Activated CD8-positive, alpha-beta T cell treated with anti-CD3 and anti-CD28 coated beads, Interleukin-2, amount 10 ng/mL, durations not matched to agents 7 days and 5 days (primary cell): ENCODE results near the gene ELFN1. TPM values are rescaled to one million over a fixed set of nuclear protein-coding genes. Genes with fewer than 3 reads are reported as not detected.

ENCODE experiments used
- ATAC-seq: fragments of 150-1000 bp; cut with Tn5 transposase; one replicate; pipeline ENCODE4 v1.10.0; 2021; ENCODE audit warnings: moderate library complexity
- CTCF ChIA-PET: fragments of 350-600 bp; sonication (Branson Sonifier 250); formaldehyde crosslinking; loops from one replicate; lab custom pipeline; 2021; ENCODE audit warnings: antibody characterized with exemption; lab: Charles Lee
- POLR2A ChIA-PET: fragments of 350-600 bp; sonication (Branson Sonifier 250); formaldehyde crosslinking; loops from one replicate; lab custom pipeline; 2021; ENCODE audit warnings: antibody characterized with exemption; lab: Charles Lee
- DNase-seq: peaks from one replicate; pipeline ENCODE4 v3.0.0-alpha.2; 2020
- H3K27ac Mint-ChIP-seq: one replicate; pipeline ENCODE4 v1.8.0; 2021; ENCODE audit warnings: mild to moderate bottlenecking, mixed read lengths
- H3K27me3 Mint-ChIP-seq: one replicate; pipeline ENCODE4 v1.8.0; 2021; ENCODE audit warnings: low read depth, mixed read lengths
- H3K36me3 Mint-ChIP-seq: one replicate; pipeline ENCODE4 v1.8.0; 2021; ENCODE audit warnings: low read depth, mixed read lengths
- H3K4me1 Mint-ChIP-seq: one replicate; pipeline ENCODE4 v1.8.0; 2021; ENCODE audit warnings: low read depth, mixed read lengths
- H3K4me3 Mint-ChIP-seq: one replicate; pipeline ENCODE4 v1.8.0; 2021; ENCODE audit warnings: mild to moderate bottlenecking, mixed read lengths
- H3K9me3 Mint-ChIP-seq: one replicate; pipeline ENCODE4 v1.8.0; 2022; ENCODE audit warnings: mixed read lengths; ENCODE audit not compliant: insufficient read depth
- total RNA-seq, 2 experiments: library from RNA; stranded (reverse); gene quantifications; one replicate each; pipeline ENCODE4 v1.2.3, GENCODE V29; 2021

The ELFN1 gene
- total RNA-seq, 2 experiments from 2014 or later = not detected

DNA sequence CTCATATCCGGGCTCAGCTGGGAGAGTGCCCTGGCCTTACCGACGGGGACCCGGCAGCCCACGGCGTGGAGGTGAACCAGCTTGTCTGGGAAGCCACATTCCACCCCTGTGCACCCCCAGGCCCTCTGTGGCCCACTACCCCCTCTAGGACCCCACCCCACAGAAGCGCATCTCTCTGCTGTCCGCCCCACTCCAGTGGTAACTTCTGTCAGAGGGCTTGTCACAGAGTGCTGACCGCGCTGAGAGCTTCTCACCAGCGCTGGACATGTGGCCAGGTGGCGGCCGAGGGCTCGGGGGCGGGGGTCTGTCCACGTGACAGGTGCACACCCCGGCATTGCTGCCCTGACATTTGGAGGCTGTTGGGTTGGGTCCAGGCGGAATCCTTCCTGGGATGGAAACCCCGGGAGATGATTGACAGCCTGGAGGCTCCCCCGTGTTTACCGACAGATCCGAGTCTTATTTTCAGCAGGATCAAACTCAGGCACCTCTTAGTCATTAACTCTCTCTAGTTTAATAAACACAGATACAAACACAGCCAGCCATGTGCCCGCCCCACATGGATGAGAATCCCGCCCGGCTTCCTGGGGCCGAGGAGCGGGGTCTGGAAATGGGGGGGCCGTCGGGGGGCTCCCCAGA is 5.1 kb downstream of the ELFN1 start:
- DNase-seq (no peak), ATAC-seq (no peak)
- ChIA-PET CTCF (no interaction called here), POLR2A (no interaction called here)
- Mint-ChIP-seq H3K27ac (no peak overlapping the region), H3K36me3 (no peaks in the 10 kb centered on the region), H3K27me3 (peaks cover 12% of the 10 kb centered on the region), H3K4me1 (no peaks in the 10 kb centered on the region), H3K9me3 (no peaks in the 10 kb centered on the region), H3K4me3 (no peak overlapping the region)

DNA sequence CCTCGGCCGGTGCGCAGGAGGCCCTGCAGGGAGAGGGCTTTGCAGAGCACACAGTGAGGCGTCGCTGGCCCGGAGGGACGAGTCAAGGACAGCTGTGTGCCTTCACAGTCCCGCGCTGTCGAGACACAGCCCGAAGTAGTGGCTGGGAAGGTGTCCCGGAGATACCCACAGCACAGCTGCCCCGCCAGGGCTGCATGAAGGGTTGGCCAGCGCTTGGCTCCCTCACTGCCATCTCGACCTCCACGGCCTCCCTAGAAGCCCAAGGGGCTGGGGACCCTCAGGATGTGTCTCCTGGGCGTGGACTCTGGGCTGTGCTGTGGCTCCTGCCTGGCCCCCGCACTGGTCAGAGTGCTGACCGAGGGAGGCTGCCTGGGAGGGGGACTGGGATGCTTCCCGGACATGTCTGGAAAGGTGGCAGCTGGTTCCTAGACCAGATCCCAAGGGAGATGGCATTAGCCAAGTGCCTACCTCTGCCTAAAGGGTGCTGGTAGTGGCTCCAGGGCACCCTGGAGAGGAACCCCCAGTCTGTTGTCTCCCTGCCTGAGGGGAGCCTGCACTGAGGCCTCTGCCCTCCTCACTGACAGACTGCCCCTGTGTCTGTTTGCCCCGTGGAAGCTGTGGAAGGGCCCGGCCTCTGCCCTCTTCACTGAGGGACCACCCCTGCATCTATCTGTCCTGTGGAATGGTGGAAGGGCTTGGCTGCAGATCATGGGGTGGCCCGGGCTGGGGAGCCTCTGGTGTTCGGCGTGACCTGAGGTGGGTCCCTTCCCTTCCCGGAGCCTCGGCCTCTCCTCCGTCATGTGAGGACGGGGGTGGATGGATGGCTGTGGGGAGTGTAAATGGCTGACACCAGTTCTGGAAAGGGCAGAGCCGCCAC is 5.8 kb downstream of the ELFN1 start:
- Mint-ChIP-seq H3K27me3 (peaks cover 10% of the 10 kb centered on the region), H3K27ac (no peak overlapping the region), H3K4me3 (no peak overlapping the region), H3K36me3 (no peaks in the 10 kb centered on the region), H3K4me1 (no peaks in the 10 kb centered on the region), H3K9me3 (no peaks in the 10 kb centered on the region)
- ATAC-seq (no peak), DNase-seq (no peak)
- ChIA-PET POLR2A (no interaction called here), CTCF (no interaction called here)

DNA sequence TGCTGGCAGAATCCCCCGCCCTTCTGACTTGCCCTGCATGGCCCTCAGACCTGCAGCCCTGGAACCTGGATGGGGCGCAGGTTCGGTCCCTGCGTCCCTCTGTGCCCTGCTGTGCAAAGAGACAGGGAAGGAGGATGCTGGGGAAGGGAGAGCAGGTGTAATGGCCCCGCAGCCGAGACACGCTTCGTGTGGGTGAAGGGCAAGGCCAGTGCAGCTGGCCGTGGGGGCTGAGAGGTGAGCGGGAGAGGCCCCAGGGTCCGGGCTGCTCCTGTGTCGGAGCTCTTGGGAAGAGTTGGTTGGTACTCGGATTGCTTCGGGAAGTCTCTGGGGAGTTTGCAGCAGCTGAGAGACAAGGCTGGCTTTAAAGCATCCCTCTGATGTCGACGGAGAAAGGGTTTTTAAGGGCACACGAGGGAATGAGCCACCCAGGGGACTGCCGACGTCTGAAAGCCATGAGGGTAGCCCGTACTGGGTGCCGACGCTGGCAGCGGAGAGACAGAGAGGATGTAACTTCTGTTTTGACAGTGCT is 6.5 kb downstream of the ELFN1 start:
- H3K4me3 Mint-ChIP-seq = no peak overlapping the region
- POLR2A ChIA-PET = no interaction called here
- CTCF ChIA-PET = no interaction called here
- peaks cover under 1% of the 10 kb centered on the region for H3K9me3 Mint-ChIP-seq
- H3K27ac Mint-ChIP-seq = no peak overlapping the region
- H3K4me1 Mint-ChIP-seq = no peaks in the 10 kb centered on the region
- DNase-seq = no peak
- H3K27me3 Mint-ChIP-seq = peaks cover 7% of the 10 kb centered on the region
- ATAC-seq = no peak
- H3K36me3 Mint-ChIP-seq = no peaks in the 10 kb centered on the region

DNA sequence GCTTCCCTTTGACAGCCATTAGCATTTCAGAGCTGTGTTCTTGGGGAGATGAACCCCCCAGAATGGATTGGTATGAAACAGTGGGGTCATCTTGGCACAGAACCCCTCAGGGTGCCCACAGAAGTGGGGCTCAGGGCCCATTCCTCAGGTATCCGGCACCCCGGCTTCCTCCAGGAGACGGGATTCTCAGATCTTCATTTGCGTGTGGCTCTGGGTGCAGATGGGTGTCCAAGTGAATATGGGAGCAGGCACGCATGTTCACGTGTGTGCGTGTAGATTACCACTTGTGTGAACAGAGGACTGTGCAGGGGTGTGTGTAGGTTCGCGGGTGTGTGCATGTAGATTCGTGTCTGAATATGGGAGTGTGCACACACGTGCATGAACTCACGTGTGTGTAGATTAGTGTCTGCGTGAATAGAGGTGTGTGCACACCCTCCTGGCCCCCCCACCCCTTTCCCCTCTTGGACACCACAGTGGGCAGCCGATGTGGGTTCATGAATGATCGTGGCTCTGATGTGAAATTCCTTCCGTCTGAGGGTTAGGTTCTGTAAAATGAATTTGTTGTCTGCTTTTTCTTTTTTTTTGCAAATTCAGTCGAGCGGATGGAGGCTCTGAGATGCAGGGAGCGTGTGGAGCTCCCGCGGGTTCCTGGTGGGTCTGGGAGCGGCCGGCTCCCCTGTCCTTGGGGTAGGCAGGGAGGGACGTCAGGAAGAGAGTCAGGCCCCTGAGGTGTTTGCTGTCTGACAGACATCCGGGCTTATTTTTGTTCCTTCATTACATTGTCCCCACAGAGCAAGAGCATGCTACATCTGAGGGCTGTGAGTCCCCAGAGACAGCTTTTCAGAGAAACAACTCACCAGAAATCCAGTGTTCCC is 7.4 kb downstream of the ELFN1 start:
- Mint-ChIP-seq H3K9me3 (peaks cover 5% of the 10 kb centered on the region), H3K4me1 (no peaks in the 10 kb centered on the region)

DNA sequence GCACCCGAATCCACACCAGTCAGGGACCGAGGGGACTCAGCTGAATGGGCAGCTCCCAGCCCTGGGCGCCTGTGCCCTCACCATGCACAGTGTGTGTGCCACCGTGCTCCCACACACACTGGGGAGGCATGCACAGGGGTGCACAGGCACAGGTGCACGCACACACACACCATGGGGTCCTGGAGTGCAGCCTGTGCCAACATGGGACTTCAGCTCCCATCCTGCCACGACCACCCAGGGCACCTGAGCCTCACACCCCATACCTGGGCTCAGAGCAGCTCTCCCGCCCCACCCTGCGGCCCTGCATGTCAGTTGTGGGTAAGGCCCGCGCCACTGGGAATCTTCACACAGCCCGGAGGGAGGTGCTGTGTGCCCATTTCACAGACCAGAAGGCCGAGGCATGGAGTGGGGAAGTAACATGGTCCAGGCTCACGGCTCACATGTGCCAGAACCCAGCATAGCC is 8.0 kb downstream of the ELFN1 start:
- ChIA-PET CTCF (no interaction called here), POLR2A (no interaction called here)
- H3K4me3 Mint-ChIP-seq = no peak overlapping the region
- H3K4me1 Mint-ChIP-seq = no peaks in the 10 kb centered on the region
- H3K27me3 Mint-ChIP-seq = peaks cover 4% of the 10 kb centered on the region
- peaks cover 9% of the 10 kb centered on the region for H3K9me3 Mint-ChIP-seq
- no peak for ATAC-seq
- no peaks in the 10 kb centered on the region for H3K36me3 Mint-ChIP-seq
- no peak for DNase-seq
- H3K27ac Mint-ChIP-seq = no peak overlapping the region

More for the DNA sequence above, 7.4 kb downstream of the ELFN1 start:
- POLR2A ChIA-PET = no interaction called here
- Mint-ChIP-seq H3K27ac (no peak overlapping the region), H3K36me3 (no peaks in the 10 kb centered on the region), H3K4me3 (no peak overlapping the region), H3K27me3 (peaks cover 6% of the 10 kb centered on the region)
- ATAC-seq (no peak), DNase-seq (no peak)
- CTCF ChIA-PET = no interaction called here

DNA sequence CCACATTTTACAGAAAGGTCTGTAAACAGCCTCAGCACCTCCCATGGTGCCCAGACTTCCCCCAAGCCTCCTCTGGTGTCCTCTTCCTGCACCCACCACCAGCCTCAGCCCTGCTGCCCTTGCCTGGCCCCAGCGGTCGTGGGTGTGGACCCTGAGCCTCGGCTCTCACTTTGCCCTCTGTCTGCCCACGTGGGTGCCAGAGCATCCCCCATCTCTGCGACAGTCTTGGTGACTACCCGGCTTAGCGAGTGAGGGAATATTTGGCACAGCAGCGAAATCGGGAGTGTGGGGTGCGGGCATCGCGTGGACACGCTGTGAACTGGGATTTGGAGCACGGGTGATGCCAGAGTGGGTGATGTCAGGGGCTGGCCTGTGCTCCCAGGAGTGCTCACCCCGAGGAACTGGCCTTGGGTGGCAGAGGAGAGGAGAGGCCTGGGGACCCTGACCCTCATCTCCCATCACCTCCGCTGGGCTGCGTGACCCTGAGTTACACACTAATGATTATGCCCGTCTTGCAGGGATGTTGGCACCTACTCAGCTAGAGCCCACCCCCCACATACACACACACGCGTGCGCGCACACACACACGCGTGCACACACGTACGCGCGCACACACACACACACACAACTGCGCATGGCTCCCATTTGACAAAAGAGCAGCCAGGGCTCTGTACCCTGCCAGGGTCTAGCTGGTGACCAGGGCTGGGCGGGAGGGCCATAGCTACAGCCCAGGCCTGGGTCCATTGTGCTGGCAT is 8.7 kb downstream of the ELFN1 start:
- no peaks in the 10 kb centered on the region for H3K36me3 Mint-ChIP-seq
- DNase-seq = no peak
- POLR2A ChIA-PET = no interaction called here
- H3K27me3 Mint-ChIP-seq = peaks cover 6% of the 10 kb centered on the region
- H3K27ac Mint-ChIP-seq = no peak overlapping the region
- no peak for ATAC-seq
- H3K4me1 Mint-ChIP-seq = no peaks in the 10 kb centered on the region
- CTCF ChIA-PET = no interaction called here
- no peak overlapping the region for H3K4me3 Mint-ChIP-seq
- peaks cover 14% of the 10 kb centered on the region for H3K9me3 Mint-ChIP-seq

DNA sequence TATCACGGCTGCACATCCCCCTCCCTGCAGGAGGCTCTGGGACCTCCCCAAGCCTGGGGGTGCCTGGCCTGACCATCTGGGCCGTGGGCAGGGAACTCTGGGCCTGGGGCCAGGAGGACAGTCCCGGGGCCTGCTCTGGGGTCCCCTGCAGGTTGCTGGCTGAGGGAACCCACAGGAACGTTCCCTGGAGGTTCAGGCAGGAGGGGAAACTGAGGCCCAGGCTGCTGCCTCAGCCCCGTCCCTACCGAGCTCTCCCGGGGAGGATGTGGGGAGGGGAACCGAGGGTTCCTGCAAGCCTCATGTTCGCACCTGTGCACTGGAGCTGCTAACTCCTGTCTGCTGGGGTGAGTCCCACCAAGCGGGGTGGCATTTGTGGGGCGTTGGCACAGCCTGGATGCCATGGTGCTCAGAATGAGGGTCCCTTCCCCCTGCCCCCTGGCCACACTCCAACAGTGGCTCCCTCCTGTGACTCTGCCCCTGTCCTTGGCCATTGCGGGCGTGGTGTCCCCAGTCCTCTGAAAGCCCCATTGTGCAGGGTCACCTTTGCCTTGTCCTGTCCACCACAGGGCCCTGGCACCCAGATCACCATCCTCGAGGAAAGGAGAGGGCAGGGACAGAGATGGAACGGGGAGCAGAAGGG is 9.4 kb downstream of the ELFN1 start:
- Mint-ChIP-seq H3K27ac (no peak overlapping the region), H3K27me3 (peaks cover 11% of the 10 kb centered on the region), H3K9me3 (peaks cover 14% of the 10 kb centered on the region), H3K4me3 (no peak overlapping the region), H3K36me3 (no peaks in the 10 kb centered on the region), H3K4me1 (no peaks in the 10 kb centered on the region)
- ATAC-seq (no peak), DNase-seq (no peak)
- CTCF ChIA-PET = no interaction called here
- POLR2A ChIA-PET = no interaction called here

DNA sequence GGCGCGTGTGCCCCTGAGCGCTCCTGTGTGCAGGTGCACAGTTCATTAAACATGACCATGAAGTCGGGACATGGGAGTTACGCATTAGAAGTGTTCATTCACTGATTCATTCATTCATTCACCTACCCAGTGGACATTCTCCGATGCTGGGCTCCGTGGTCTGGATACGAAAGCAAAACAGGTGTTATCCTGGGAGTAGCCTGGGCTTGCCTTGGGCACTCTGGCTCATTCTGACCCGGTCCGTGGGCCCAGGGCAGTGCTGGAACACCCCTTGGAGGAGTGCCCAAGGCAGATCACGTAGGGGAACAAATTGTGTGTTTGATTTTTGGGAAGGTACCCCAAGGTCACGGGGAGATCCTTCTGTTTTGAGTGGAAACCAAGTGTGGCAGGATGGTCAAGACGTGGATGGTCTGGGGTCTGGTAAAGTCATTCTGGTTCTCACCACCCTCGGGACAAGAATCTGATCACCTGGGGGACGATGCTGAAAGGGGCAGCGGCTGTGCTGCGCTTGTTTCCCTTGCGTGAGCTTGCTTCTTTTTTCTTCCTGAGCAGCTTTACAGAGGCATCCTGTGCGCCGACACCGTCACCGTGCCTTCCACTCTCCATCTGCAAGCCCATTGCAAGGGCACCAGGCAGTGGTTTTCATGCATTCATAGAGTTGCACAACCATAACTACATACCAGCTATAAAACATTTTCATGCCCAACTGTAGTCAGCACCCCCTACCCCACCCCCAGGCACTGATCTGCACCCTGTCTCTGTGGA is 10.1 kb downstream of the ELFN1 start:
- Mint-ChIP-seq H3K36me3 (no peaks in the 10 kb centered on the region), H3K27ac (no peak overlapping the region), H3K4me1 (no peaks in the 10 kb centered on the region), H3K9me3 (peaks cover 18% of the 10 kb centered on the region), H3K4me3 (no peak overlapping the region), H3K27me3 (peaks cover 14% of the 10 kb centered on the region)
- ATAC-seq (no peak), DNase-seq (no peak)
- ChIA-PET CTCF (no interaction called here), POLR2A (no interaction called here)

DNA sequence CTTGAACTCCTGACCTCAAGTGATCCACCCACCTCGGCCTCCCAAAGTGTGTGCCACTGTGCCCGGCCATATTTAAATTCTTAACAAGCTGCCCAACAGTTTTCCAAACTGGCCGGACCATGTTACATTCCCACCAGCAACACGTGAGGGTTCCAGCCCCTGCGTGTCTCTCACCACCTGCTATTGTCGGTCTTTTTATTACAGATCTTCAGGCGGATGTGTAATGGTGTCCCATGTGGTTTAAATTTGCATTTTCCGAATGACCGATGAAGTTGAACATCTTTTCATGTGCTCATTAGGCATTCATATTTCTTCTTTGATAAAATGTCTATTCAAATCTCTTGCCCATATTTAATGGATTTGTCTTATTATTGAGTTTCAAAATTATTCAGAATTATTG is 11.5 kb downstream of the ELFN1 start:
- ChIA-PET CTCF (no interaction called here), POLR2A (no interaction called here)
- Mint-ChIP-seq H3K27ac (no peak overlapping the region), H3K27me3 (peaks cover 19% of the 10 kb centered on the region), H3K9me3 (peaks cover 21% of the 10 kb centered on the region), H3K36me3 (peaks cover 2% of the 10 kb centered on the region), H3K4me1 (no peaks in the 10 kb centered on the region), H3K4me3 (no peak overlapping the region)
- DNase-seq = no peak
- ATAC-seq = no peak

DNA sequence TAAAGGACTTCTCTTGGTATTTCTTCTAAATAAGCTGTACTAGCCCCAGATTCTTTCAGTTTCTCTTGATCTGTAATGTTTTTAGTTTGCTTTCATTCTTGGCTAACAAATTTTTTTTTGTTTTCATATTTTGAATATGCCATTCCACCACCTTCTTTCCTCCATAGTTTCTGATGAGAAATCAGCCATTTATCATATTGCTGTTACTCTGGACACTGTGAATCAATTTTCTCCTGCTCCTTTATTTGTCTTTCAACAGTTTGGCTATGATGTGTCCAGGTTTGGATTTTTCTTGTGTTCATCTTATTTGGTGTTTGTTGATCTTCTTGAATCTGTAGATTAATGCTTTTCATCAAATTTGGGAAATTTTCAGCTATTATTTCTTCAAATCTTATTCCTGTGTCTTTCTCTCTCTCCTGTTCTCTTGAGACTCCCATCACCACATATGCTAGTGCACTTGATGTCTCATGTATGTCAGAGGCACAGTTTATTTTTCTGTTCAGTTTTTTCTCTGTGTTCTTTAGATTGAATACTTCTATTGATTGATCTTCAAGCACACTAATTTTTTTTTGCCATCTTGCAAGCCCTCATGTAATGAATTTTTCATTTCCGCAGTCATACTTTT is 15.0 kb downstream of the ELFN1 start:
- Mint-ChIP-seq H3K27me3 (peaks cover 21% of the 10 kb centered on the region), H3K9me3 (peaks cover 21% of the 10 kb centered on the region), H3K36me3 (peaks cover 2% of the 10 kb centered on the region), H3K4me1 (no peaks in the 10 kb centered on the region), H3K4me3 (no peak overlapping the region), H3K27ac (no peak overlapping the region)
- ChIA-PET POLR2A (no interaction called here), CTCF (no interaction called here)
- DNase-seq = no peak
- ATAC-seq = no peak
